ENCODE measurements around the gene C16orf54. TPM values are rescaled to one million over a fixed set of nuclear protein-coding genes. Genes with fewer than 3 reads are reported as not detected.
"Not testable (repeated sequence)": the region's sequence is repeated elsewhere in the genome, so short reads cannot be mapped to it uniquely, and the experiment has no call there.

C16orf54 gene
- total RNA-seq, 1 donor from 2014 or later: 18.5 TPM

- Mint-ChIP-seq H3K27me3 (ENCODE audit: low read depth) (no peaks in the 10 kb centered on the region), H3K4me3 (ENCODE audit: low read depth) (no peak overlapping the region), H3K27ac (no peak overlapping the region), H3K36me3 (ENCODE audit: low read depth) (no peaks in the 10 kb centered on the region), H3K4me1 (ENCODE audit: low read depth) (peaks cover 8% of the 10 kb centered on the region), H3K9me3 (no peaks in the 10 kb centered on the region)
- DNase-seq (ENCODE audit: low spot score): no peak
- intact Hi-C loops (cut with micrococcal nuclease): no loop called here
Observed at GRCh38 chr16:29708917-29709600, 36.7 kb downstream of the C16orf54 start.

- H3K27me3 Mint-ChIP-seq (ENCODE audit: low read depth); H3K36me3 Mint-ChIP-seq (ENCODE audit: low read depth); intact Hi-C loops (cut with micrococcal nuclease); H3K4me3 Mint-ChIP-seq (ENCODE audit: low read depth); H3K9me3 Mint-ChIP-seq; H3K27ac Mint-ChIP-seq; DNase-seq (ENCODE audit: low spot score): not testable (repeated sequence)
- H3K4me1 Mint-ChIP-seq (ENCODE audit: low read depth): peaks cover 16% of the 10 kb centered on the region
Observed at GRCh38 chr16:29707160-29707559, 38.6 kb downstream of the C16orf54 start.

GRCh38 chr16:29705030-29705429 is 40.8 kb downstream of the C16orf54 start:
- peaks cover 32% of the 10 kb centered on the region for H3K4me1 Mint-ChIP-seq (ENCODE audit: low read depth)
- no peaks in the 10 kb centered on the region for H3K27me3 Mint-ChIP-seq (ENCODE audit: low read depth)
- H3K9me3 Mint-ChIP-seq: no peaks in the 10 kb centered on the region
- H3K27ac Mint-ChIP-seq: no peak overlapping the region
- H3K4me3 Mint-ChIP-seq (ENCODE audit: low read depth): no peak overlapping the region
- intact Hi-C loops (cut with micrococcal nuclease): no loop called here
- H3K36me3 Mint-ChIP-seq (ENCODE audit: low read depth): no peaks in the 10 kb centered on the region
- no peak for DNase-seq (ENCODE audit: low spot score)

GRCh38 chr16:29702269-29702668 is 43.5 kb downstream of the C16orf54 start:
- Mint-ChIP-seq H3K4me1 (ENCODE audit: low read depth) (peaks cover 29% of the 10 kb centered on the region), H3K4me3 (ENCODE audit: low read depth) (peak overlapping the region; percentile 69), H3K9me3 (no peaks in the 10 kb centered on the region), H3K27me3 (ENCODE audit: low read depth) (no peaks in the 10 kb centered on the region), H3K36me3 (ENCODE audit: low read depth) (peaks cover 6% of the 10 kb centered on the region), H3K27ac (peak overlapping the region; percentile 96)
- DNase-seq (ENCODE audit: low spot score): no peak
- intact Hi-C loops (cut with micrococcal nuclease): loop anchor here (5.0 kb wide), 1 partner anchor 105 kb away; the partner anchor contains the start of gene MAZ

- Mint-ChIP-seq H3K9me3 (no peaks in the 10 kb centered on the region), H3K4me1 (ENCODE audit: low read depth) (peaks cover 29% of the 10 kb centered on the region), H3K36me3 (ENCODE audit: low read depth) (peaks cover 6% of the 10 kb centered on the region), H3K4me3 (ENCODE audit: low read depth) (no peak overlapping the region), H3K27ac (peak overlapping the region; percentile 96), H3K27me3 (ENCODE audit: low read depth) (no peaks in the 10 kb centered on the region)
- no peak for DNase-seq (ENCODE audit: low spot score)
- intact Hi-C loops (cut with micrococcal nuclease): loop anchor here (1.0 to 5.0 kb wide), 4 partner anchors 32 to 331 kb away; partner anchors contain the start of gene MAZ
Observed at GRCh38 chr16:29701214-29701555, 44.6 kb downstream of the C16orf54 start.

- intact Hi-C loops (cut with micrococcal nuclease): loop anchor here (1.0 to 5.0 kb wide), 4 partner anchors 32 to 320 kb away; partner anchors contain the start of genes KIF22 and MAZ
- Mint-ChIP-seq H3K4me1 (ENCODE audit: low read depth) (peaks cover 29% of the 10 kb centered on the region), H3K4me3 (ENCODE audit: low read depth) (peak overlapping the region; percentile 2), H3K27me3 (ENCODE audit: low read depth) (no peaks in the 10 kb centered on the region), H3K9me3 (no peaks in the 10 kb centered on the region), H3K36me3 (ENCODE audit: low read depth) (peaks cover 6% of the 10 kb centered on the region), H3K27ac (peak overlapping the region; percentile 86)
- peak; percentile 64 for DNase-seq (ENCODE audit: low spot score)
Observed at GRCh38 chr16:29700253-29700987, 45.4 kb downstream of the C16orf54 start.

- H3K27me3 Mint-ChIP-seq (ENCODE audit: low read depth): no peaks in the 10 kb centered on the region
- intact Hi-C loops (cut with micrococcal nuclease): loop anchor here (1.0 to 5.0 kb wide), 4 partner anchors 33 to 321 kb away; partner anchors contain the start of genes KIF22 and MAZ
- peaks cover 6% of the 10 kb centered on the region for H3K36me3 Mint-ChIP-seq (ENCODE audit: low read depth)
- peaks cover 26% of the 10 kb centered on the region for H3K4me1 Mint-ChIP-seq (ENCODE audit: low read depth)
- no peaks in the 10 kb centered on the region for H3K9me3 Mint-ChIP-seq
- no peak overlapping the region for H3K4me3 Mint-ChIP-seq (ENCODE audit: low read depth)
- H3K27ac Mint-ChIP-seq: no peak overlapping the region
- DNase-seq (ENCODE audit: low spot score): no peak
Observed at GRCh38 chr16:29699324-29700219, 46.2 kb downstream of the C16orf54 start.

- H3K9me3 Mint-ChIP-seq: no peaks in the 10 kb centered on the region
- intact Hi-C loops (cut with micrococcal nuclease): no loop called here
- H3K4me1 Mint-ChIP-seq (ENCODE audit: low read depth): peaks cover 26% of the 10 kb centered on the region
- H3K27me3 Mint-ChIP-seq (ENCODE audit: low read depth): no peaks in the 10 kb centered on the region
- H3K4me3 Mint-ChIP-seq (ENCODE audit: low read depth): no peak overlapping the region
- H3K27ac Mint-ChIP-seq: no peak overlapping the region
- no peak for DNase-seq (ENCODE audit: low spot score)
- peaks cover 6% of the 10 kb centered on the region for H3K36me3 Mint-ChIP-seq (ENCODE audit: low read depth)
Observed at GRCh38 chr16:29698484-29699323, 47.1 kb downstream of the C16orf54 start.

- Mint-ChIP-seq H3K9me3 (no peaks in the 10 kb centered on the region), H3K36me3 (ENCODE audit: low read depth) (peaks cover 6% of the 10 kb centered on the region), H3K4me1 (ENCODE audit: low read depth) (peaks cover 26% of the 10 kb centered on the region), H3K27ac (no peak overlapping the region), H3K4me3 (ENCODE audit: low read depth) (no peak overlapping the region), H3K27me3 (ENCODE audit: low read depth) (no peaks in the 10 kb centered on the region)
- no peak for DNase-seq (ENCODE audit: low spot score)
- intact Hi-C loops (cut with micrococcal nuclease): no loop called here
Observed at GRCh38 chr16:29698042-29698441, 47.7 kb downstream of the C16orf54 start.

- intact Hi-C loops (cut with micrococcal nuclease): no loop called here
- H3K9me3 Mint-ChIP-seq: no peaks in the 10 kb centered on the region
- H3K27ac Mint-ChIP-seq: no peak overlapping the region
- no peak overlapping the region for H3K4me3 Mint-ChIP-seq (ENCODE audit: low read depth)
- no peak for DNase-seq (ENCODE audit: low spot score)
- H3K36me3 Mint-ChIP-seq (ENCODE audit: low read depth): peaks cover 6% of the 10 kb centered on the region
- H3K4me1 Mint-ChIP-seq (ENCODE audit: low read depth): peaks cover 21% of the 10 kb centered on the region
- no peaks in the 10 kb centered on the region for H3K27me3 Mint-ChIP-seq (ENCODE audit: low read depth)
Observed at GRCh38 chr16:29697391-29697790, 48.4 kb downstream of the C16orf54 start.

- no peak overlapping the region for H3K4me3 Mint-ChIP-seq (ENCODE audit: low read depth)
- intact Hi-C loops (cut with micrococcal nuclease): no loop called here
Observed at GRCh38 chr16:29696881-29697331, 48.9 kb downstream of the C16orf54 start.

GRCh38 chr16:29695675-29696074 is 50.1 kb downstream of the C16orf54 start:
- H3K4me3 Mint-ChIP-seq (ENCODE audit: low read depth); H3K4me1 Mint-ChIP-seq (ENCODE audit: low read depth); H3K27ac Mint-ChIP-seq; H3K27me3 Mint-ChIP-seq (ENCODE audit: low read depth); H3K36me3 Mint-ChIP-seq (ENCODE audit: low read depth); DNase-seq (ENCODE audit: low spot score); H3K9me3 Mint-ChIP-seq; intact Hi-C loops (cut with micrococcal nuclease): not testable (repeated sequence)

More at GRCh38 chr16:29696881-29697331, 48.9 kb downstream of the C16orf54 start:
- Mint-ChIP-seq H3K9me3 (no peaks in the 10 kb centered on the region), H3K4me1 (ENCODE audit: low read depth) (peaks cover 16% of the 10 kb centered on the region), H3K36me3 (ENCODE audit: low read depth) (peaks cover 6% of the 10 kb centered on the region), H3K27me3 (ENCODE audit: low read depth) (no peaks in the 10 kb centered on the region), H3K27ac (no peak overlapping the region)
- no peak for DNase-seq (ENCODE audit: low spot score)
